Forelimb muscle (tissue), 1 donor: ENCODE measurements around the gene SLC6A6. TPM values are rescaled to one million over a fixed set of nuclear protein-coding genes. Genes with fewer than 3 reads are reported as not detected.

Source experiments
- DNase-seq: peaks from one replicate; pipeline ENCODE4 v3.0.0-alpha.2; 2013; ENCODE audit warnings: low read depth
- polyA plus RNA-seq: library from polyadenylated mRNA; unstranded; fragments of 120-200 nt; gene quantifications from one replicate; pipeline ENCODE4 v1.2.1, GENCODE V29; 2013; ENCODE audit not compliant: insufficient read length

The SLC6A6 gene
- polyA plus RNA-seq, 1 donor = 4.9 TPM

DNA sequence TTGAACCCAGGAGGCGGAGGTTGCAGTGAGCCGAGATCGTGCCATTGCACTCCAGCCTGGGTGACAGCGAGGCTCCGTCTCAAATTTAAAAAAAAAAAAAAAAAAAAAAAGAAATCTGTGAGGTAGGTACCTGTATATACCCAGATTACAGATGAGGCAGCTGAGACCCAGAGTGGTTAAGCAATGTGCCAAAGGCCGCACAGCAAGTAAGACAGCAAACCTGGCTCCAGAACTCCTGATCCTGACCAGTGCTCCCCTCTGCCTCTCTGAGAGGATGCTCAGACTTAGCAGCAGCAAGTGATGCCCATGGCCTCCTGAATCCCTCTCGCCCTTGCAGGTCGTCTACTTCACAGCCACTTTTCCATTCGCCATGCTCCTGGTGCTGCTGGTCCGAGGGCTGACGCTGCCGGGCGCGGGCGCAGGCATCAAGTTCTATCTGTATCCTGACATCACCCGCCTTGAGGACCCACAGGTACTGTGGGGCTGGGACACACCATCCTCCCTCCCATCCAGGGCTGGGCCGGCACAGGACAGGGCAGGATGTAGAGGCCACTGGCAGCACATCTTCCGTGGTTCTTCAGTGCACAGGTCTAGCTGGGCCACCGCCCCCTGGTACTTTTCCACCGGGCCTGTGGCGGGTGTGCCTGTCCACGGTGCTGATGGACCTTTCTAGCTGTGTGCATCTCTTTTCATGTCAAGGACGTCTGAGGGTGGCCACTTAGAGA, 63.9 kb downstream of the SLC6A6 start:
- no peak for DNase-seq

GRCh38 chr3:14467814-14468620, 65.6 kb downstream of the SLC6A6 start:
- no peak for DNase-seq

GRCh38 chr3:14468621-14468981, 66.2 kb downstream of the SLC6A6 start:
- no peak for DNase-seq

GRCh38 chr3:14470461-14470860, 68.1 kb downstream of the SLC6A6 start:
- no peak for DNase-seq

DNA sequence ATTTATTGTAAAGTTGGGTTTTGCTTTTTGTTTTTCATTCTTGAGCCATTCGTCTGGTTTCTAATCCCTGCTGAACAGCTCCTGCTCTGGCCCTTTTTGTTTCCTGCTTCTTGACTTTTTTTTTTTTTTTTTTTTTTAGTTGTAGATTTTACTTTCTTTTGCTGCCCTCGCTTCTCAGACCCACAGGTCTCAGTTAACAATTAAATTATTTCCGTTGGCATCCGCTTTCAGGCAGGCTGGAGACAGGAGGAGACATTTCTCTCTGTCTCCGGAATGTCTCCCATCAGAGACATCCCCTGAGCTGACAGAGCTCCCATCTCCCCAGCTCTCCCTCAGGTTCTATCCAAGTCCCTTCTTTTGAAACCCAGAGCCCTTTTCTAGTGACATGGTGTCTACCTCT, 68.6 kb downstream of the SLC6A6 start:
- DNase-seq = no peak

DNA sequence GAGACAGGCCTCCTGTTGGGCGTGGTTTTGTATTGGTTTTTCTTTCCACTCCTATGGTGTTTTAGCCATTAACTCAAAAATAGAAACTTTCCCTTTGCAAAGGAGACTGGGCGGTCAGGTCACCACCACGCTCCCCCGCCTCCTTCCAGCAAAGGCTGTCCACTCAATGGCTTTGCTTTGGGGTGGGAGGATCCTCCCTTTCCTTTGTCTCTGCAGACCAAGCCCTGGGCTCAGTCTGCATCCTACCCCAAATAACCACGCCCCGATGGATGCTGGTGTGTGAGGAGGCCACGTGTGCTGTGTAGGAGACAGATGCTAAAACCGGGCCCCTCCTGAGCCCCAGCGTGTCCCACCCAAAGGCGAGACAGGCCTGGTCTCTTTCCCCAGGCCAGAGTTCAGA, 69.3 kb downstream of the SLC6A6 start:
- no peak for DNase-seq

GRCh38 chr3:14472471-14473351, 70.3 kb downstream of the SLC6A6 start:
- no peak for DNase-seq

DNA sequence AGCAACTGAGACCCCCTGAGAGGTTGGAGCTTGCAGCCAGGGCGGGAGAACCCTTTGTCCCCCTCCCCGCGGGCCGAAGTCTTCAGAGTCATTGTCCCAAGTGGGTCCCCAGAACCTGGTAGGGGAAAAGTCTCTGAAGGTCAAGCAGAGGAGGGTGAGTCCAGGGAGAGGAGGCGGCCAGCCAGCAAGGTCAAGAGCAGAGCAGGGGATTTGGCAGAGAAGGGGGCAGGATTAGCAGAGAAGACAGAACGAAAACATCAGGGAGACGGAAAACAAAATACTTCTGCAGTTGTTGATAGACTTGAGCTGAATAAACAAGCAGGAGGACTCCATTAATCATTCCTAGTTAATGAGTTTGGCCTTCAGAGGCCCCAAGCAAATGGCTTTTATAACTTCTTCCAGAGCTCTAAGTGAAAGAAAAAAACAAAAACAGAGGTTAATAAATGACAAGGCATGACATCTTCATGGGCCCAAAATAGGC, 71.0 kb downstream of the SLC6A6 start:
- DNase-seq = no peak

GRCh38 chr3:14474363-14475081, 72.1 kb downstream of the SLC6A6 start:
- DNase-seq = no peak

DNA sequence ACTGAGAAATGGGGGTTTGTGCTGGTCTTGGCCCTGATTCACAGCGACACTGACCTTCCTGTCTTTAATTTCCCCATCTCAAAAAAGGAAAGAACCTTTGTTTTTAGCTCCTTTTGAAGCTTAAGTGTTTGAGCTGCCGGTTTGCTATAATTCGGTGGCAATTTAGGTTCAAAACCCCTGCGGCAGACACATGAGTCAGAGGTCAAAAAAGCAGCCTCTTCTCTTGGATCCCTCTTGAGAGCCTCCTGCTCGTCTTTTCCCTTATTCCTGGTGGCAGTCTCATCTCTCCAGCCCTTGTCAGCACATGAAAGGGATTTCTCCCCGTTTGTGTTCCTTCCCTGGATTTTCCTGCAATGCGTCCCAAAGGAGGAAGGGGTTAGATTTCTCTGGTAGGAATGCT, 73.2 kb downstream of the SLC6A6 start:
- no peak for DNase-seq

DNA sequence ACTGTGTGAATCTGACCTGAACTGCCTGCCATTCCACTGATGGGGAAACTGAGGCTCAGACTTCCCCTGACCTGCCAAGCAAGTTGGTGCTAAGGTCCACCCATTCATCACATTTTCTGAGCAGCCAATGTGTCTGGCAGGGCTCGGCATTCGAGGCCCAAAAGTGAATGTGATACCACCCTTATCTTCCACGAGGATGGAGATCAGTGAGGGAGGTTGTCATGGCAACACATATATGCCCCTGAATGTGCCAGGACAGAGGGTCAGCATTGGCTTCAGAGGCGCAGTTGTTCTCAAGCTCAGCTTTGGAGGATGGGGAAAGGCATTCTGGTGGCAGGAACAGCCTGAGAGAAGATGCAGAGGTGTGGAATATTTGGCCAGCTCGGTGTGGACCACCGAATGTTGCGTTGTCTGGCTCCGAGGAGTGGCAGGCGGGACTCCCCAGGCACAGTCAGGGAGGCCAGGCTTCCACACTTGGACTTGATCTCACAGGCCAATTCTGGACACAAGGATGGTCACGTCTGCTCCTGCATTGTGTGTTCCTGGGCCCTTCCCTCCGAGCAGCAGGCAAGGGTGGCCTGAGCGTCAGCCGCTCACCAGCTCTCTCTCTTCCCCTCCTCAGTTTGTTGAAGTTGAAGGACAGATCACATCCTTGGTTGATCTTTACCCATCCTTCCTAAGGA, 74.3 kb downstream of the SLC6A6 start:
- no peak for DNase-seq

DNA sequence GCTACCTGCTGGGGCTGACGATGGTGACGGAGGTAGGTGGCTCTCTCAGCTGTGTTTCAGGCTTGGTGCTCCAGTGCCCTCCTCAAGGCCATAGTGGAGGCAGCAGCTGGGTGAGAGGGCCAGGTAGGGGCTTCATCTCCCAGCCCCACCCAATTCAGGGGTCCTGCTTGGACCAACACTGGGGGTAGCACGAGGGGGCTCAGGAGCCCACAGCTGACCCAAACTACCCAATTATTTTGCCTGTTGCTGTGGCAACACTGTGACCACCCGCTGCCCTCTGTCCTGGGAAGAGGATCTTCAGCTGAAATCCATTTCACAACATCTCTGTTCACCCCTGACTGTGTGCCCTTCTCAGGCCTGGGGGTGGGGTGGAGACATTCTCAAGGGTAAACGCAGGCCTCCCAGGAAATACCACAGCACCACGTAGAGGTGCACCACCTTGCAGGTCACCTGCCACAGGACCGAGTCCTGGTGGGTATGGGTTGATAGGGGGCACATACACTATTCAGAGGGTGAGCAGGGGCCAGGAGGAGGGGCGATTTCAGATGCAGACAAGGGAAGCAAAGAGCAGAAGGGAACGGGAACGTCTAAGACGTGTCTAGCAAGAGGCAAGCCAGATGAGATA, 75.0 kb downstream of the SLC6A6 start:
- DNase-seq = no peak

- no peak for DNase-seq
Measured at GRCh38 chr3:14478956-14479550, 76.6 kb downstream of the SLC6A6 start.

DNA sequence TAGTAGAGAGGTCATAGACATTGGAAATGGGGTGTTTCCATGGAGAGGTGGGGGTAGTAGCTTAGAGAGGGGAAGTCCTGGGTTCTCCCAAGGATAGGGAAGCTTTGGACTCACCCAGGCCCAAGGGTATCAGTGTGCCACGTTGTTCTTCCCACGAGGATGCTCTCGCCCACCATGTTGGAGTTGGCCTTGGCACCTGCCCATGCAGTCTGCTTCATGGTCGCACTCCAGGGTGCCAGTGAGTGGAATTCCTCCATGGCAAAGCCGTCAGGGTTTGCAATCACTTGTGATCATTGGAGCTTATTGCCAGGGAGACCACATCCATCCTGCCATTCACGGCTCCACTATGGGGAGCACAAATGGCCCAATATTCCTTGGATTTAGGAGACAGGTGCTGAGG, 77.2 kb downstream of the SLC6A6 start:
- no peak for DNase-seq

DNA sequence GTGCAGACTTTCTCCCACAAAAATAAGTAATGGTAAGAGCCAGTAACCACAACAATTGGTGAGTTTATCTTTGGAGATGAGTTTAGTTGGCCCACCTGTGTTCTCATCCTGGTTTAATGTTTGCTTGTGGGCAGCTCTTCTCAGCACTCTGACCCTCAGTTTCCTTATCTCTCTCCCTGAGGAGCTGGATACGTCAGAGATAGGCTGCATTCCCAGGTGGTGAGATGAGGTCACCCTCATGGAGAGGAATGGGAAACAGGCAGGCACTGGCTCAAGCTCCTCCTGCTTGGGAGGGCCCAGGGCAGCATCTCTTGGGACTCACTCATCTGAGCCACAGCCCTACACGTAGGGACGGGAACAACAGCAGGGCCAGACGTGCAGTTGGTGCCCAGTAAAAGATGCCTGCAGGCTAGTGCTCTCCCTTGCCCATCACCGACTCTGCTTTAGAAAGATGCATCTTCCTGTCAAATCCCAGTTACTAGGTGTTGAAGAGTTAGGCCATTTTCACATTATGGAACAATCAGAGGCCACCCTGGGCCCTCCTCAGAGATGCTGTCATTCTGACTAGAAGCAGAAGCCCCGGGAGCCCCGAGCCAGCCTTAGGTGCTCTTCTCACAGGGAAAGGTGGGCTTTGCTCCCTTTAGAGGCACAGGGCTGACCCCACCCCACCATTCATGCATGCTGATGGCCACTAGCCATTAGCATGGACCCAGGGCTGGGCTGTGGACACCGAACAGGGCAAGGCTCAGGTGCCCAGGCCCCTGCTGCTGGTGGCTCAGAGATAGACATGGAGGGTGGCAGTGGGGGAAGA, 78.0 kb downstream of the SLC6A6 start:
- no peak for DNase-seq

- no peak for DNase-seq
Measured at GRCh38 chr3:14481018-14481645, 78.7 kb downstream of the SLC6A6 start.

DNA sequence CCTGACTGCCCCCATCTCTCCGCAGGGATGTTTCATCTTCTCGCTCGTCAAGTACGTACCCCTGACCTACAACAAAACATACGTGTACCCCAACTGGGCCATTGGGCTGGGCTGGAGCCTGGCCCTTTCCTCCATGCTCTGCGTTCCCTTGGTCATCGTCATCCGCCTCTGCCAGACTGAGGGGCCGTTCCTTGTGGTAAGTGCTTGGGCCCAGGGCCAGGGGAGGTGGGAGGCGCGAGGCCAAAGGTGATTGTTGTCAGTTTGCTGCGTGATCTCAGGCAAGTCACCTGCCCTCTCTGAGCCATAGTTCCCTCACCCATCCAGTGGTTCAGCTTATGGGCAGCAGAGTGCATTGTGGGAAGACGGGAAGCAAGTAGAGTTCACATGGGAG, 79.2 kb downstream of the SLC6A6 start:
- DNase-seq = no peak

DNA sequence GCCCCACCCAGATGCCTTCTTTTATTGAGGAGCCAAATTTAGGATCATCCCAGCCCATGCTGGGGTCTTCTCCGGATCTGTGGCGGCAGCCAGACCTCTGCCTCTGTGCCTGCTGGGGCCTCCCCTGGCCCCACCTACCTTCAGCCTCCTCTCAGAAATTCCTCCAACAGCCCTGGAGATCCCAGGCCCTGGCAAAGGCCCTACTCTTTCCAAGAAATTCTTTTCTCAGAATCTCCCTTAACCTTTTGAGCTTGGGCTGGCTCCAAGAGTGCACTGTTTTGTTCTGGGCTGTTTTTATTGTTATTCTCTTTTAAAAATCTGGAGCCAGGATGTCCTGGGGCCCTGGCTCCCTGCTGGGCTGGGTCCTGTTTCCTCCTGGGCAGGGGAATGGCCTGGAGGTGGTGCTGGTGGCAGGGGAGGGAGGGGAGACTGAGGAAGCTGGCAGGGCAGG, 79.9 kb downstream of the SLC6A6 start:
- no peak for DNase-seq

GRCh38 chr3:14483286-14483685, 80.9 kb downstream of the SLC6A6 start:
- DNase-seq = no peak
